Caco-2 (cell line): ENCODE results near the gene MC2R. TPM values are rescaled to one million over a fixed set of nuclear protein-coding genes. Genes with fewer than 3 reads are reported as not detected.

Experiments used
- BruUV-seq: library from RNA; stranded (reverse); fragments of 400-500 nt; replicated peaks from 2 replicates; lab custom pipeline; 2021; lab: Mats Ljungman, UMichigan
- CTCF ChIA-PET: fragments of 300-600 bp; sonication (Branson Sonifier 250); formaldehyde crosslinking; loops from one replicate; lab custom pipeline; 2022; ENCODE audit warnings: antibody characterized with exemption; lab: Charles Lee
- POLR2A ChIA-PET: fragments of 300-600 bp; sonication (Branson Sonifier 250); formaldehyde crosslinking; loops from one replicate; lab custom pipeline; 2022; ENCODE audit warnings: antibody characterized with exemption; lab: Charles Lee
- DNase-seq, 2 experiments: peaks; one replicate each; pipeline versions ENCODE4 v3.0.0 to v3.0.0-alpha.2; 2020 to 2022
- H3K27me3 ChIP-seq: replicated peaks from 2 replicates; pipeline ENCODE4 v1.6.0; 2011; ENCODE audit warnings: low read length; ENCODE audit not compliant: control insufficient read depth, insufficient read depth
- H3K36me3 ChIP-seq: 2 replicates; pipeline ENCODE4 v1.5.1; 2011; ENCODE audit warnings: low read length; ENCODE audit not compliant: control insufficient read depth, insufficient read depth
- H3K4me1 ChIP-seq: fragments of 250-450 bp; sonication (Bioruptor Pico); 2 replicates; pipeline ENCODE4 v1.5.1; 2020; ENCODE audit warnings: mild to moderate bottlenecking
- H3K4me3 ChIP-seq: 2 replicates; pipeline ENCODE4 v1.5.1; 2011; ENCODE audit warnings: low read depth, mild to moderate bottlenecking, control low read depth, low read length
- H3K9me3 ChIP-seq: fragments of 250-450 bp; sonication (Bioruptor Pico); 2 replicates; pipeline ENCODE4 v1.5.1; 2020; ENCODE audit warnings: mild to moderate bottlenecking, moderate library complexity
- H3K27ac Mint-ChIP-seq: one replicate; pipeline ENCODE4 v1.8.0; 2022; ENCODE audit warnings: mixed read lengths; ENCODE audit not compliant: unreplicated experiment
- H3K27me3 Mint-ChIP-seq: one replicate; pipeline ENCODE4 v1.8.0; 2022; ENCODE audit warnings: mixed read lengths; ENCODE audit not compliant: insufficient read depth, unreplicated experiment
- H3K36me3 Mint-ChIP-seq: one replicate; pipeline ENCODE4 v1.8.0; 2022; ENCODE audit warnings: mild to moderate bottlenecking, mixed read lengths; ENCODE audit not compliant: insufficient read depth, unreplicated experiment
- H3K4me1 Mint-ChIP-seq: one replicate; pipeline ENCODE4 v1.8.0; 2022; ENCODE audit warnings: low read depth, mixed read lengths; ENCODE audit not compliant: unreplicated experiment
- H3K4me3 Mint-ChIP-seq: one replicate; pipeline ENCODE4 v1.8.0; 2022; ENCODE audit warnings: mild to moderate bottlenecking, moderate library complexity, mixed read lengths; ENCODE audit not compliant: unreplicated experiment
- H3K9me3 Mint-ChIP-seq: one replicate; pipeline ENCODE4 v1.8.0; 2022; ENCODE audit warnings: mixed read lengths; ENCODE audit not compliant: unreplicated experiment
- intact Hi-C: fragments of 100-400 bp; cut with micrococcal nuclease; formaldehyde crosslinking; loops from one replicate; pipeline ENCODE4 v1.10.0; 2022; ENCODE audit not compliant: unreplicated experiment
- total RNA-seq: library from RNA; stranded (reverse); gene quantifications from 2 replicates; pipeline ENCODE4 v1.2.3, GENCODE V29; 2022
- TF ChIP-seq, protein P1 (sequence below), 2 experiments: fragments of 200-600 bp in 1 of 2; IDR thresholded peaks; 1 replicate in 1 of 2; 2 replicates in 1 of 2; pipeline versions ENCODE4 v1.5.1 to v1.8.0; 2011 to 2022; ENCODE audit warnings: antibody characterized with exemption in 1 of 2, control low read depth in 1 of 2, inconsistent platforms in 1 of 2, low read depth in 1 of 2, low read length in 1 of 2, mild to moderate bottlenecking in 1 of 2, moderate library complexity in 1 of 2; ENCODE audit not compliant: insufficient read depth in 1 of 2, severe bottlenecking in 1 of 2, unreplicated experiment in 1 of 2

The MC2R gene
- total RNA-seq, 1 experiment from 2014 or later: not detected

DNA sequence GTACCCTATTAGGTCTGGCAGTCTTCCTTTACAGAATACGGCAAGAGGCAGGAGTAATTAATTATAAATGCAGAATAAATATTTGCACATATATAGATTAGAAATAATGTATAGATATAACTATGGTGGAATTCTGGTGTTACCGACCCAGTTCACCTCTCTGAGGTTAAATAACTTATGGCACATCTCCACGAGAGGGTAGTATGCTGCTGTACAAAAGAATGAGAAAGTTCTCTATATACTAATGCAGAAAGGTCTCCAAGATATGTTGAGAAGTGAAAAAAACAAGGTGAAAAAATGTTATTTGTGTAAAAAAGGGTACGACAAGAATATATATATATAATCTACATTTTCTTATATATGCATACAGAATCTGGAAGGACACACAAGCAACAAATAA, 40.8 kb downstream of the MC2R start:
- POLR2A ChIA-PET: no interaction called here
- Histone ChIP-seq H3K27me3 (peaks cover 2% of the 10 kb centered on the region; the same call in 1 of the 2 replicates), H3K36me3 (no peaks in the 10 kb centered on the region), H3K9me3 (no peaks in the 10 kb centered on the region), H3K4me3 (no peak overlapping the region), H3K4me1 (no peaks in the 10 kb centered on the region; the same call in 1 of the 2 replicates)
- Mint-ChIP-seq H3K36me3 (no peaks in the 10 kb centered on the region), H3K27ac (no peak overlapping the region), H3K27me3 (peaks cover 6% of the 10 kb centered on the region), H3K9me3 (no peaks in the 10 kb centered on the region), H3K4me3 (no peak overlapping the region), H3K4me1 (no peaks in the 10 kb centered on the region)
- intact Hi-C loops: no loop called here
- TF ChIP-seq, protein P1, sequence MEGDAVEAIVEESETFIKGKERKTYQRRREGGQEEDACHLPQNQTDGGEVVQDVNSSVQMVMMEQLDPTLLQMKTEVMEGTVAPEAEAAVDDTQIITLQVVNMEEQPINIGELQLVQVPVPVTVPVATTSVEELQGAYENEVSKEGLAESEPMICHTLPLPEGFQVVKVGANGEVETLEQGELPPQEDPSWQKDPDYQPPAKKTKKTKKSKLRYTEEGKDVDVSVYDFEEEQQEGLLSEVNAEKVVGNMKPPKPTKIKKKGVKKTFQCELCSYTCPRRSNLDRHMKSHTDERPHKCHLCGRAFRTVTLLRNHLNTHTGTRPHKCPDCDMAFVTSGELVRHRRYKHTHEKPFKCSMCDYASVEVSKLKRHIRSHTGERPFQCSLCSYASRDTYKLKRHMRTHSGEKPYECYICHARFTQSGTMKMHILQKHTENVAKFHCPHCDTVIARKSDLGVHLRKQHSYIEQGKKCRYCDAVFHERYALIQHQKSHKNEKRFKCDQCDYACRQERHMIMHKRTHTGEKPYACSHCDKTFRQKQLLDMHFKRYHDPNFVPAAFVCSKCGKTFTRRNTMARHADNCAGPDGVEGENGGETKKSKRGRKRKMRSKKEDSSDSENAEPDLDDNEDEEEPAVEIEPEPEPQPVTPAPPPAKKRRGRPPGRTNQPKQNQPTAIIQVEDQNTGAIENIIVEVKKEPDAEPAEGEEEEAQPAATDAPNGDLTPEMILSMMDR (IDR thresholded peaks at IDR 0.05; ENCODE audit: insufficient read depth in 1 of 2, low read depth in 1 of 2, low read length in 1 of 2, severe bottlenecking in 1 of 2, unreplicated experiment in 1 of 2): no peak
- DNase-seq: no peak
- CTCF ChIA-PET: no interaction called here
- no TSS peak for BruUV-seq

DNA sequence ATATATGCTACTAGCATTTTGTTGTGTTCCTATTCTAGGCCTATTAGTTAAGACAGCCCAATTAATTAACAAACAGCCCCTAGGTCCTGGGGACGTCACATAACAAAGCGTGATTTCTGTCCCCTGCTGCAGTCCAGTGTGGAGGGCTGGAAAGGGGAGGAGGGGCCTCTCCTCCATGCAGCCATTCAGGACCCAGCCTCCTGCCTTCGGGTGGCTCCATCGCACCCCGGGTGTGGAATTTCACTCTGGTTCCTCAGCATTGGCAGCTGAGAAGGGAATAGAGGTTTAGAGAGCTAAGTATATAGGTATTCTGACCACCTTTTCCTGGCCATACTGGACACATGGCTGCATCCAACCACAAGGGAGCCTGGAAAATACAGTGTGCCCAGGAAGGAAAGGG, 42.4 kb downstream of the MC2R start:
- BruUV-seq: no TSS peak
- DNase-seq: no peak
- ChIA-PET CTCF (no interaction called here), POLR2A (no interaction called here)
- H3K27ac Mint-ChIP-seq: no peak overlapping the region
- peaks cover 2% of the 10 kb centered on the region; the same call in 1 of the 2 replicates for H3K27me3 ChIP-seq
- H3K9me3 Mint-ChIP-seq: no peaks in the 10 kb centered on the region
- no peak overlapping the region for H3K4me3 ChIP-seq
- TF ChIP-seq, protein P1 (IDR thresholded peaks at IDR 0.05; ENCODE audit: insufficient read depth in 1 of 2, low read depth in 1 of 2, low read length in 1 of 2, severe bottlenecking in 1 of 2, unreplicated experiment in 1 of 2): no peak
- H3K4me1 Mint-ChIP-seq: no peaks in the 10 kb centered on the region
- no peak overlapping the region for H3K4me3 Mint-ChIP-seq
- H3K36me3 ChIP-seq: no peaks in the 10 kb centered on the region
- no peaks in the 10 kb centered on the region for H3K4me1 ChIP-seq
- peaks cover 4% of the 10 kb centered on the region for H3K27me3 Mint-ChIP-seq
- no peaks in the 10 kb centered on the region for H3K36me3 Mint-ChIP-seq
- intact Hi-C loops: no loop called here
- no peaks in the 10 kb centered on the region for H3K9me3 ChIP-seq

DNA sequence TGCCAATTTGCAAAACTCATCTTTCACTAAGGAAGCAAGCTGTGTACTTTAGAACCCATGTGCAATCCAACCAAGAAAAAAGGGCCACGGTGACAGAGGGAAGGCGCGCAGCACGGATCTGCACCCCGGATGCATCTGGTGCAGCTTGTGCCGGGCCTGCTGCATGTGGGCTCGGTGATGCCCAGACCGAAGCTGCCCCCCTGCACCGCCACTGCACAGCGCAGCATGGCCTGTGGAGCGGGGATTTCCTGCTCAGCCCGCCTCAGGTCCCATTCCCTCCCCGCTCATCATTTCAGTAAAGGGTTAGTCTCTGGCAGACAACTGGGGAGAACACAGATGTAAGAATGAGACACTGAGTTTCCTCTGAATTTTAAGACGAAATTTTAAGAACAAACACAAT, 43.0 kb downstream of the MC2R start:
- TF ChIP-seq, protein P1 (IDR thresholded peaks at IDR 0.05; ENCODE audit: insufficient read depth in 1 of 2, low read depth in 1 of 2, low read length in 1 of 2, severe bottlenecking in 1 of 2, unreplicated experiment in 1 of 2): no peak
- Mint-ChIP-seq H3K27ac (no peak overlapping the region), H3K4me3 (no peak overlapping the region), H3K9me3 (no peaks in the 10 kb centered on the region), H3K27me3 (peaks cover 2% of the 10 kb centered on the region), H3K36me3 (no peaks in the 10 kb centered on the region), H3K4me1 (no peaks in the 10 kb centered on the region)
- no peak for DNase-seq
- Histone ChIP-seq H3K4me3 (no peak overlapping the region), H3K4me1 (no peaks in the 10 kb centered on the region), H3K27me3 (peaks cover 2% of the 10 kb centered on the region; the same call in 1 of the 2 replicates), H3K36me3 (no peaks in the 10 kb centered on the region), H3K9me3 (no peaks in the 10 kb centered on the region)
- BruUV-seq: no TSS peak
- CTCF ChIA-PET: no interaction called here
- POLR2A ChIA-PET: no interaction called here
- intact Hi-C loops: no loop called here
